ENCODE data around the gene SPEN. TPM values are rescaled to one million over a fixed set of nuclear protein-coding genes. Genes with fewer than 3 reads are reported as not detected.
"Not testable (repeated sequence)": the region's sequence is repeated elsewhere in the genome, so short reads cannot be mapped to it uniquely, and the experiment has no call there.

The SPEN gene
- total RNA-seq, 1 experiment from 2014 or later = 10.1 TPM

DNA sequence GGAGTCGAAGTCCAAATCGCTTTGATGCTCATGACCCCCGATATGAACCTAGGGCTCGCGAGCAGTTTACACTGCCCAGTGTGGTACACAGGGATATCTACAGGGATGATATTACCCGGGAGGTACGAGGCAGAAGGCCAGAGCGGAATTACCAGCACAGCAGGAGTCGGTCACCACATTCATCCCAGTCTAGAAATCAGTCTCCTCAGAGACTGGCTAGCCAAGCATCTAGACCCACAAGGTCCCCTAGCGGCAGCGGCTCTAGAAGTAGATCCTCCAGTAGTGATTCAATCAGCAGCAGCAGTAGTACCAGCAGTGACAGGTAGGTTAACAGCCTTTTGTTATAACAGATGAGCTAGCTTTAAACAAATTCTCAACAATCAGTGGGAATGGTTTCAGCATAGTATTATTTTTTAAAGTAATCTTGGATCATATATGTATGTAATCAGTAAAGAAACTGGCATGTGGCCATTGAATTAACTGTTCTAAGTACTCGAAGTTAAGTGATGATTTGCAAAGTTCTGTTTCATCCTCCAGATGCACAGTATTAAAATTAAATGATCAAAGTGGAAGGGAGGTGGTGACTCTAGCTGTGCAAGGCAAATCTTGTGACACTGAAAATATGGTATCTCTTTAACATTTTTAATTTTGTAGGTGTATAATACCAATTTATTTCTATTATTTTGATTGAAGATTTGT lies 29.0 kb downstream of the SPEN start:
- peak; percentile 26 for DNase-seq (ENCODE audit: low read depth, low spot score)

DNA sequence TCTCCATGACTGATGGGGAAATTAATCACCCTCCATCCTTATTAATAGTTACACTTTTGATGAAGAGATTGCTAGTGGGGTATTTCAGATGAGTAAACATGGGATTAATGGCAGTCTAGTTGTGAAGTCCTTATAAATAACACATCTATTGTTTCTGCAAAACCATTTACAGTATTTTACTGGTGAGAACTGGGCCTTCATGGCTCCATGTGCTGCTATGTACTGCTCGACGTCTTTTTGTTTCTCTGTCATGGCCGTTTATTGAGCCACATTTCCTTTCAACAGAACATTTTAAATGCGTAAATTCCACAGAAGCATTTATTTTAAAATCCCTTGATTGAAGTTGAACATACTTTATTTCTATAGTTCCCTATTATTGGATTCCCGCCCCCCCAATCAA lies 34.5 kb downstream of the SPEN start:
- in situ Hi-C loops (cut with HindIII; ENCODE audit: low pct_unique_long_range_greater_than_20kb, low sequenced_read_pairs) = no loop called here
- DNase-seq (ENCODE audit: low read depth, low spot score) = no peak

More for the DNA sequence above, 29.0 kb downstream of the SPEN start:
- in situ Hi-C loops (cut with HindIII; ENCODE audit: low pct_unique_long_range_greater_than_20kb, low sequenced_read_pairs) = no loop called here

DNA sequence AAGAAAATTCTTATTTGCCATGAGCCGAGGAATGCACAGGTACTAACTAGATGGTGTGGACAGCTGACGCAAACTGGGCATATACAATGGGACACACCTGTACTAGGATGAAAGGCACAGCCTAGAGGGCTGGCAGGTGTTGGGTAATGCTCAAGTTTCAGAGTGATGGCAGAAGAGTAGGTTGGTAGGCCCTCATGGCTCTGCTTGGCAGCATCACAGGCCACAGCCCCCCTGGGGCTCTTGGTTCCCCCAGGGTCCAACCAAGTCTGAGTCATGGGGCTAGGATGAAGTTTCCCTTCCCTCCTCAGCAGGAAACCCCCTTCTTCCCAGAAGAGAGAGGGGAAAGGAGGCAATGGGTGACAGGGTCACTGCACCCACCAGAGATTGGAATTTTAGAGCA lies 35.2 kb downstream of the SPEN start:
- no peak for DNase-seq (ENCODE audit: low read depth, low spot score)

DNA sequence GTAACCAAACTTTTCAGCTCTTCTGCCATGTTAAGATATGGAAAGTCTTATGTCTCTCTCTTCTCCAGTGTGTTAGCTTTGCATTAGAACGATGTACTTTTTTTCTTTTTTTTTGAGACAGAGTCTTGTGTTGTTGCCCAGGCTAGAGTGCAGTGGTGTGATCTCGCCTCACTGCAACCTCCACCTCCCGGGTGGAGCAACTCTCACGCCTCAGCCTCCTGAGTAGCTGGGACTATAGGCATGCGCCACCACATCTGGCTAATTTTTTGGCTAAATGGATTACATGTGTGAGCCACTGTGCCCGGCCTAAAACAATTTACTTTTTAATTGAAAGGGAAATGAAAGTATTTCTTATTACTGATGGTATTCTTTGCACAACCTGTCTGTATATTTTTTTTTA lies 35.8 kb downstream of the SPEN start:
- DNase-seq (ENCODE audit: low read depth, low spot score) = no peak
- in situ Hi-C loops (cut with HindIII; ENCODE audit: low pct_unique_long_range_greater_than_20kb, low sequenced_read_pairs) = no loop called here

More for the DNA sequence above, 35.2 kb downstream of the SPEN start:
- in situ Hi-C loops (cut with HindIII; ENCODE audit: low pct_unique_long_range_greater_than_20kb, low sequenced_read_pairs) = no loop called here

DNA sequence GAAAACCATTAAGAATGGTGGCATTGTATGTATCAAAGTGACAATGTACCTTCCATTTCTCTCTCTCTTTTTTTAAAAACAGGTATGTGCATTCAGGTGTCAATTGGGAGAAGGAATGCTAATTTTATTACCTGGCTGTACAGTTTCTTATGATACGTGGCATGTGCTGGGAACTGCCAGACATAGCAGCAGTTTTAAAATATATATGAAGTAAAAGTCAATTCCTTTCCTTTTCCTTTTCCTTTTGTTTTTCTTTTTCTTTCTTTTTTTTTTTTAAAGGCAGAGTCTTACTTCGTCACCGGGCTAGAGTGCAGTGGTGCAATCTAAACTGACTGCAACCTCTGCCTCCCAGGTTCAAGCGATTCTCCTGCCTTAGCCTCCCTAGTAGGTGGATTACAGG lies 37.0 kb downstream of the SPEN start:
- in situ Hi-C loops (cut with HindIII; ENCODE audit: low pct_unique_long_range_greater_than_20kb, low sequenced_read_pairs) = no loop called here
- no peak for DNase-seq (ENCODE audit: low read depth, low spot score)

DNA sequence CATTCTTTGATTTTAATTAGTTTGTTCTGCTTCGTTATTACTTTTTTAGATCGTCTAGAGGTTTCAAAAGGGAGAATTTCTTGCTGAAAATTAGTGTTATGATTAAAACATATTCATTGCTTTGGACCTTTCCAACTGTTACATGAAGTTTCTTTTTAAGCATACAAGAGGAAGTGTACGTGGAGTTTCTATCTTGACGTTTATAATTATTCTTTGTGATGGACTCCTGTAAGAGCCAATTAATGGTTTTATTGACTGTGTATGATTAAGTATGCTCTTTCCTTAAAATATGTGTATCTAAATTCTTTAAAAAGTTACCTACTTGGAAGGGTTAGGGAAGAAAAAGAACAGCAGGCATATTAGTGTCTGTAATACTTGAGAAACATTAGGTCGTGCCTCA lies 37.8 kb downstream of the SPEN start:
- DNase-seq (ENCODE audit: low read depth, low spot score) = no peak
- in situ Hi-C loops (cut with HindIII; ENCODE audit: low pct_unique_long_range_greater_than_20kb, low sequenced_read_pairs) = no loop called here

DNA sequence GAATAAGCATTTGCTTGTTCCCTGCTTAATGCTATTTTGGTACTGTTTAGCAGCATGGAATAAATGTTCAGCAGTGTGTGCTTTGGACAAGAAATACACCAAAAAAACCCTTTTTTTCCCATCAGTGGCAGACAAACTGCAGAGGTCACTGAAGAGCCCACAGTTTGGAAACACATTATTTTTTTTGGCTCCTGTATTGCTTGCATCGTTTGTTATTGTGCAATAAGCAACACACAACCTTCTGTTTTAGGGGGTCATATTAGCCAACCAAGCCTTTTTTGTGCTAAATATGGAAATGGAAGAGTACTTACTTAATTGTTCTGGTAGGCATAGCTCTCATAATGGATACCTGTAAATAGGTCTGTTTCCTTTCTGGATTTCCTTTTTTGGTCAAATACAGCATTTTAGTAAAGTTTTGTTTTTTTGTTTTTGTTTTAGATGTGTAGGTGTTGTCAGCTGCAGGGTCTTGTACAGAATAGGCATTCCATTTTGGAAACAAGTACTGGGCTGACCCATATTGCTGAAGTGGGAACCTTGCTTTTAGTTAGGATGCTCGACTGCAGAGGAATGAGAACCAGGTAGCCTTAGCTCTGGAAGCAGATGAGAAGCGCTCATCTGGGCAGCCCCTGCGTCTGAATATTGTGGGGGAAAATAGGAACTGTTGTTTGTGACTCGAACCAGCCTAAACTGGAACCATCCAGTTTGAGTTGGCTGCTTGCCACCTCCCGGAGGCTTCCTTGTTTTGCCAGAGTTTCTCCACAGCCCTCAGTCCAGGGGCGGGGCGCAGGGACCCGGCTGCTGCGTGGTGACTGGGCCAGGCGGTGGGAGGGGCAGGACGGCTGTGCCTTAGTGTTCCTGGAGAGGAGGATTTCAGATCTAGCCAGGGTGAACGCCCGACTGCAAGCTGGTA lies 38.4 kb downstream of the SPEN start:
- peak; percentile 87 for DNase-seq (ENCODE audit: low read depth, low spot score)
- in situ Hi-C loops (cut with HindIII; ENCODE audit: low pct_unique_long_range_greater_than_20kb, low sequenced_read_pairs) = no loop called here

DNA sequence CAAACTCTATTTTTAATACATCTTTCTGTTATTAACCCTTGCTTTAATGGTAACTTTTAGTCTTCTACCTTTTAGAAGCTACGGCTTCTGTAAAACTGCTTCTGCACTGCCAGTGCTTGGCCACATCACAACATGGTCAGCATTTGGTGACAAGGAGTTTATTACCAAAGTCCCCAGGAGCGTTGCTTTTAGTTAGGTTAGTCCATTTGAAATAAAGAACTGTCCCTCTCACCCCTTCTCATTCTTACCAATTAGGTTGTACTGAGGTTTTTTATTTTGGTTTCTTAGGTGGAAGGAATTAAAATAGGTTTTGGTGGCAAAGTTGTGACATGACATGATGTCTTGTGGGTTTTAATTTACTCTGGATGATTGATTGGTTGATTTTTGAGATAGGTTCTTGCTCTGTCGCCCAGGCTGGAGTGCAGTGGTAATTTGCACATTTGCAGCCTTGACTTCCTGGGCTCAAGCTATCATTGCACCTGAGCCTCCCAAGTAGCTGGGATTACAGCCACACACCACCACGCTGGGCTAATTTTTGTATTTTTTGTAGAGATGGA lies 39.2 kb downstream of the SPEN start:
- DNase-seq (ENCODE audit: low read depth, low spot score) = no peak
- in situ Hi-C loops (cut with HindIII; ENCODE audit: low pct_unique_long_range_greater_than_20kb, low sequenced_read_pairs) = no loop called here

DNA sequence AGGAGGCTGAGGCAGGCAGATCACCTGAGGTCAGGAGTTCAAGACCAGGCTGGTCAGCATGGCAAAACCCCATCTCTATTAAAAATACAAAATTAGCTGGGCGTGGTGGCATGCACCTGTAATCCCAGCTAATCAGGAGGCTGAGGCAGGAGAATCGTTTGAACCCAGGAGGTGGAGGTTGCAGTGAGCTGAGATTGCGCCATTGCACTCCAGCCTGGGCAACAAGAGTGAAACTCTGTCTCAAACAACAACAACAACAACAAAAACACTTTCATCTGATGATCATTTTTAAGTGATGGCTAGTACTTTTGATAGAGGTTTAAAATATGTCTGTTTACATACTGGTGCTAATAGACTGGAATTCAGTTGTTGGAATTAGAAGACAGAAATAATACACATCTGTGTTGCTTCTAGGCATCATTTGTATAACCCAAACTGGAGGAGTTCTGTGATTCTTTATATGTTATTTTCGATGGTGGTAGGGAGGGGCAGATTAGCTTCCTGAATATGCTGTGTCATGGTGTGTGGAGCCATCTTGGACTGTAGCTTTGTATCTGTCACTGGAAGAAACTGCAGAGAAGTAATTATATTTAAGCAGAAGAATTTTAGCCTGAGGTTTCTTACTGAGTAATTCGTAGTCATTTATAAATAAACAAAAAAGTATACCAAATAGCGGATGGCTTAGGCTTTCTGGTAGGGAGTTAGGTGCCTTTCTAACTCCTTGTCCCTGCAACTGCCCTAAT lies 45.5 kb downstream of the SPEN start:
- peak; percentile 39 for DNase-seq (ENCODE audit: low read depth, low spot score)
- in situ Hi-C loops (cut with HindIII; ENCODE audit: low pct_unique_long_range_greater_than_20kb, low sequenced_read_pairs) = not testable (repeated sequence)

DNA sequence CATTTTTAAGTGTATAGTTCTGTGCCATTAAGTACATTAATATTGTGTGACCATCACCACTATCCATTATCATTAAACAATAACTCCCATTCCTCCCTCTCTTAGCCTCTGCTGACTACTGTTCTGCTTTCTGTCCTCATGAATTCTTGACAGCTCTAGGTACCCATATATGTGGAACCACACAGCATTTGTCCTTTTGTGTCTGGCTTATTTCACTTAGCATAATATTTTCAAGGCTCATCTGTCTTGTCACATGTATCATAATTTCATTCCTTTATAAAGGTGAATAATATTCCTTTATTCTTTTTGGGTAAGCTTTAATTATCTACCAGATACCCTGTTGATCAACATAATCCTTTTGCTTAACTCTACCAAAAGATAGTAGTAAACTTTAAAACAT lies 47.7 kb downstream of the SPEN start:
- in situ Hi-C loops (cut with HindIII; ENCODE audit: low pct_unique_long_range_greater_than_20kb, low sequenced_read_pairs) = no loop called here

DNA sequence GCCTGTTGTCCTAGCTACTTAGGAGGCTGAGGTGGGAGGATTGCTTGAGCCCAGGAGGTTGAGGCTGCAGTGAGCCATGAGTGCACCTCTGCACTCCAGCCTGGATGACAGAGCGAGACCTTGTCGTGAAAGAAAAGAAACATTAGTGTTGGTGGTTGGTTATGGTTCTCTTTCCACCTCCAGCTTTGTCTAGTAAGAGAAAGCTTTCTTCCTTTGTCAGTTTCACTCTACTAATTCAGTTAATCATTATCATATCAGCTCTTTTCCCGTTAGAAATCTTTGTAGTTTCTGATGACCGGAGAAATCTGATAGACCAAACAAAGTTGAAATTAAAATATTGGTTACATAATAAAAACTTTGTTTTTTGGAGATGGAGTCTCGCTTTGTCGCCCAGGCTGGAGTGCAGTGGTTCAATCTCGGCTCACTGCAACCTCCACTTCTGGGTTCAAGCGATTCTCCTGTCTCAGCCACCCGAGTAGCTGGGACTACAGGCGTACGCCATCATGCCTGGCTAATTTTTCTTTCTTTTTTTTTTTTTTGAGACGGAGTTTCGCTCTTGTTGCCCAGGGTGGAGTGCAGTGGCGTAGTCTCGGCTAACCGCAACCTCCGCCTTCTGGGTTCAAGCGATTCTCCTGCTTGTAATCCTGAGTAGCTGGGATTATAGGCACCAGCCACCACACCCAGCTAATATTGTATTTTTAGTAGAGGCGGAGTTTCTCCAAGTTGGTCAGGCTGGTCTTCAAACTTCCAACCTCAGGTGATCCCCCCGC lies 49.5 kb downstream of the SPEN start:
- in situ Hi-C loops (cut with HindIII; ENCODE audit: low pct_unique_long_range_greater_than_20kb, low sequenced_read_pairs); DNase-seq (ENCODE audit: low read depth, low spot score): not testable (repeated sequence)

More for the DNA sequence above, 47.7 kb downstream of the SPEN start:
- DNase-seq (ENCODE audit: low read depth, low spot score) = no peak

DNA sequence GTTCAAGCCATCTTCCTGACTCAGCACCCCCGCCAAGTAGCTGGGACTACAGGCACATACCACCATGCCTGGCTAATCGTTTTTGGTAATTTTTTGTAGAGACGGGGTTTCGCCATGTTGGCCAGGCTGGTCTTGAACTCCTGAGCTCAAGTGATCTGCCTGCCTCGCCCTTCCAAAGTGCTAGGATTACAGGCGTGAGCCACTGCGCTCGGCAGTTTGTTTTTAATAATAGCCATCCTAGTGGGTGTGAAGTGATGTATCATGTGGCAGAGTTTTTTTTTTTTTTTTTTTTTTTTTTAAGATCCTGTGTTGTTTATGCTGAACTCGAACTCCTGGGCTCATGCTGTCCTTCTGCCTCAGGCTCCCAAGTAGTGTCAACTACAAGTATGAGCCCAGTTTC lies 51.8 kb downstream of the SPEN start:
- in situ Hi-C loops (cut with HindIII; ENCODE audit: low pct_unique_long_range_greater_than_20kb, low sequenced_read_pairs) = no loop called here
- no peak for DNase-seq (ENCODE audit: low read depth, low spot score)

DNA sequence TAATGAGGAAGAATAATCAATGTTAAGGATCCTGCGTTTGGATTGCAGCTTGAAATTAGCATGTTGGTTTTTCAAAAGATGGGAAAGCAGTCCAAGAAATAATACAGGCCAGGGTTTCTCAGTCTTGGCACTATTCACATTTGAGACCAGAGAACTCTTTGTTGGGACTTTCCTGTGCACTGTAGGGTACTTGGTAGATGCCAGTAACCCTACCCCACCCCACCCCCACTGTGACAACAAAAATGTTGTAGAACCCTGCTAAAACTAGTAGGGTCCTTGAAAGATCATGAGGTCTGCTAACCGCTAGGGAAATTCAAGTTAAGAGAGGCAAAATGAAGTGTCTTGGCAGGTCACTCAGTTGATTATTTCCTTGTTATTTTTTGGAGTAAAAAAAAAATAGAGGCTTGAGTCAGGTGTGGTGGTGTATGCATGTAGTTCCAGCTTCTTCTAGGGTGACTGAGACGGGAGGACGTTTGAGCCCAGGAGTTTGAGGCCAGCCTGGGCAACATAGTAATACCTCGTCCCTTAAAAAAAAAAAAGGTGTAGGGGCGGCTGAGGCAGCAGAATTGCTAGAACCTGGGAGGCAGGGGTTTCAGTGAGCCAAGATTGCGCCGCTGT lies 53.3 kb downstream of the SPEN start:
- DNase-seq (ENCODE audit: low read depth, low spot score) = no peak
- in situ Hi-C loops (cut with HindIII; ENCODE audit: low pct_unique_long_range_greater_than_20kb, low sequenced_read_pairs) = no loop called here

DNA sequence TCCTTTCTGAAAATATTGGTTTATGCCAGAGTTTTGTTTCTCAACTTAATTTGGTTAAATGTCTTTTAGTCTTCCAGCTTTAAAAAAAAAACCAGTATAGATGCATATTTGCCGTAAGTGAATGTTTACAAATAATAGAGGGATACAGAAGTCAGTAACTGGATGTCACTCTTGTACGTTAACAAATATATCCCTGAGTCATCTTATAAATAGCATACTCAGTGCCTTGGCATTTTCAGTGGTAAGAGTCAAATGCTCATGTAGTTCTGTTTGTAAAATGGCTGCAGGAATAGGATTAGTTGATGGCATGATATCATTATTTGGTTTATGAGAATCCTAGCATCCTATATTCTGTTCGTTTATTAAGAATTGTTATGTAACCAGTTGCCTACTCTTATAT lies 55.4 kb downstream of the SPEN start:
- no peak for DNase-seq (ENCODE audit: low read depth, low spot score)
- in situ Hi-C loops (cut with HindIII; ENCODE audit: low pct_unique_long_range_greater_than_20kb, low sequenced_read_pairs) = no loop called here

DNA sequence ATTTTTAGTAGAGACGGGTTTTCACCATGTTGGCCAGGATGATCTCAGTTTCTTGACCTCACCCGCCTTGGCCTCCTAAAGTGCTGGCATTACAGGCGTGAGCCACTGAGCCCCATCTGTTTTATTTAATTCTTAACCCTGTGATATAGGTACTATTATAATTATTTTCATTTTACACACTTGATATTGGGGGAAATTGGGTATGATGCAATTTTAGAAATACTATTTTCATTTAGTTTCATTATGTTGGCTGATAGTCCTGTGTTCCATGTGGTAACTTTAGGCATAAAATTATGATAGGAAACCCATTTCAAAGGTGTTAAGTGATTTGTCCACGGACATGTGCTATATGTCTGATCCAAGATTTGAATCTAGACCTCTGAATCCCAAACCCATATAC lies 61.1 kb downstream of the SPEN start:
- in situ Hi-C loops (cut with HindIII; ENCODE audit: low pct_unique_long_range_greater_than_20kb, low sequenced_read_pairs) = no loop called here
- DNase-seq (ENCODE audit: low read depth, low spot score) = no peak

DNA sequence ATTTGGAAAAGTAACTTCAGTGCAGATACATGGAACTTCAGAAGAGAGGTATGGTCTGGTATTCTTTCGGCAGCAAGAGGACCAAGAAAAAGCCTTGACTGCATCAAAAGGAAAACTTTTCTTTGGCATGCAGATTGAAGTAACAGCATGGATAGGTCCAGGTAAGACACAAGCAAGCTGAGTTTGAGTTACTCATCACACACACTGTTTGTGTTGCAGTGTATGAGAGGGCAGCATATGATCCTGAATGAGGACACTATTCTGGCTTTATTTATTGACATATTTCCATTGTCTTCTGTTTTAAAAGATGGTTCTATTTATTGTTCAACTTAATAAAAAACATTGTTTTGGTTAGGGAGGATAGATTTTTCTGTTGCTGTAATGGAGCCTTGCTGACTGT lies 63.6 kb downstream of the SPEN start:
- no peak for DNase-seq (ENCODE audit: low read depth, low spot score)
- in situ Hi-C loops (cut with HindIII; ENCODE audit: low pct_unique_long_range_greater_than_20kb, low sequenced_read_pairs) = no loop called here

DNA sequence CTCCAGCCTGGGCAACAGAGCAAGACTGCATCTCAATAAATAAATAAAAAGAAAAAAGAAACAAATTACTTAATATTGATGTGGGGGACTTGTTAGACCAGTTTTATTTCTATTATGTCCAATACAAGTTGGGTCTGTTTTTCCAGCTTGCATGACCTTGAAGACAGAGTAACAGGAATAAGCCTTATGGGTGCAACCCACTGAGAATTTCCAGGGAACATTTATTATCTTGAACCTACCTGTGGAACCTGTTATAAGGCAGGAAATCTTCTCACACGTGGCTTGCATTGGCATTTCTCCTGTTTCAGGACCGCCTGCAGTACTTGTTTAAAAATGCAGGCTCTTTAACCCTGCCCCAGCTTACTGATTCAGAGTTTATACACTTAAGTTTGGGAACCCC lies 64.4 kb downstream of the SPEN start:
- in situ Hi-C loops (cut with HindIII; ENCODE audit: low pct_unique_long_range_greater_than_20kb, low sequenced_read_pairs) = no loop called here
- DNase-seq (ENCODE audit: low read depth, low spot score) = no peak

Data from SK-MEL-5 (cell line).